T-cell (primary cell): ENCODE measurements around the gene ATG5. TPM values are rescaled to one million over a fixed set of nuclear protein-coding genes. Genes with fewer than 3 reads are reported as not detected.

Experiments used
- ATAC-seq, 4 experiments: fragments of 200-7000 bp in 3 of 4; fragments of 150-1000 bp in 1 of 4; cut with Tn5 transposase; replicated peaks in 1 of 4; 1 replicate in 3 of 4; 2 replicates in 1 of 4; pipeline ENCODE4 v1.10.0; 2021; ENCODE audit warnings: moderate library complexity in 3 of 4, mild to moderate bottlenecking in 2 of 4, moderate number of reproducible peaks in 1 of 4
- CTCF ChIA-PET, 2 donors: fragments of 300-600 bp; sonication (Branson Sonifier 250); formaldehyde crosslinking; loops; one replicate each; lab custom pipeline; 2022; ENCODE audit warnings: antibody characterized with exemption in 2 of 2; lab: Charles Lee
- POLR2A ChIA-PET, 2 donors: fragments of 300-600 bp; sonication (Branson Sonifier 250); formaldehyde crosslinking; loops; one replicate each; lab custom pipeline; 2022; ENCODE audit warnings: antibody characterized with exemption in 2 of 2; lab: Charles Lee
- DNase-seq, 35 experiments: peaks; one replicate each; pipeline versions ENCODE4 v3.0.0 to v3.0.0-alpha.2; 2013 to 2023
- H3K27ac ChIP-seq: one replicate; pipeline ENCODE4 v1.5.1; 2013; ENCODE audit warnings: low read length
- H3K27me3 ChIP-seq, 2 experiments: replicated peaks in 1 of 2; 1 replicate in 1 of 2; 2 replicates in 1 of 2; pipeline versions ENCODE4 v1.6.1 to v1.7.0; 2013; ENCODE audit warnings: low read length in 1 of 2, mixed read lengths in 1 of 2; ENCODE audit not compliant: control insufficient read depth in 2 of 2, insufficient read depth in 2 of 2; ENCODE audit errors: extremely low read depth in 1 of 2
- H3K36me3 ChIP-seq, 2 donors: 1 replicate in 1 of 2; 2 replicates in 1 of 2; pipeline versions ENCODE4 v1.6.1 to v1.7.0; 2013; ENCODE audit warnings: low read length in 1 of 2; ENCODE audit not compliant: control insufficient read depth in 2 of 2, insufficient read depth in 1 of 2; ENCODE audit errors: extremely low read depth in 1 of 2
- H3K4me1 ChIP-seq, 2 experiments: 1 replicate in 1 of 2; 2 replicates in 1 of 2; pipeline versions ENCODE4 v1.6.1 to v1.7.0; 2013; ENCODE audit warnings: low read length in 2 of 2, mixed read lengths in 1 of 2; ENCODE audit not compliant: insufficient read depth in 2 of 2, control insufficient read depth in 1 of 2; ENCODE audit errors: extremely low read depth in 1 of 2
- H3K4me3 ChIP-seq, 2 donors: 1 replicate in 1 of 2; 2 replicates in 1 of 2; pipeline versions ENCODE4 v1.5.1 to v1.7.0; 2013; ENCODE audit warnings: mild to moderate bottlenecking in 2 of 2, low read length in 1 of 2, moderate library complexity in 1 of 2; ENCODE audit not compliant: control insufficient read depth in 1 of 2; ENCODE audit errors: extremely low read depth in 1 of 2
- H3K9me3 ChIP-seq: 2 replicates; pipeline ENCODE4 v1.7.0; 2013
- H3K27ac Mint-ChIP-seq, 2 donors: one replicate each; pipeline ENCODE4 v1.8.0; 2020 to 2021; ENCODE audit warnings: mild to moderate bottlenecking in 2 of 2, mixed read lengths in 2 of 2
- H3K27me3 Mint-ChIP-seq, 2 donors: one replicate each; pipeline ENCODE4 v1.8.0; 2021 to 2022; ENCODE audit warnings: mixed read lengths in 2 of 2
- H3K36me3 Mint-ChIP-seq: one replicate; pipeline ENCODE4 v1.8.0; 2021; ENCODE audit warnings: mixed read lengths
- H3K4me1 Mint-ChIP-seq, 3 donors: one replicate each; pipeline ENCODE4 v1.8.0; 2020 to 2022; ENCODE audit warnings: mixed read lengths in 3 of 3, mild to moderate bottlenecking in 1 of 3
- H3K4me3 Mint-ChIP-seq, 3 donors: one replicate each; pipeline ENCODE4 v1.8.0; 2020 to 2022; ENCODE audit warnings: mild to moderate bottlenecking in 3 of 3, mixed read lengths in 3 of 3, moderate library complexity in 3 of 3
- H3K9me3 Mint-ChIP-seq, 3 donors: one replicate each; pipeline ENCODE4 v1.8.0; 2020 to 2022; ENCODE audit warnings: mixed read lengths in 3 of 3
- WGBS: methylation state at CpG from one replicate; pipeline ENCODE4 v1.1.5; 2013; ENCODE audit warnings: missing lambda C conversion rate; ENCODE audit not compliant: insufficient coverage; 5-methylcytosine and 5-hydroxymethylcytosine counted together
- total RNA-seq, 35 experiments: library from RNA in 6 of 35; stranded (reverse) in 6 of 35; fragments of 120-200 nt in 1 of 35; gene quantifications; one replicate each; pipeline versions ENCODE4 v1.2.1 to v1.2.4 and lab custom pipeline; 2013 to 2026

ATG5 gene
- total RNA-seq (10 to 100 TPM; 20.4 to 28.7 (median 23.7) TPM), total RNA-seq (lab: John Stamatoyannopoulos, UW) (33.7 to 64.6 (median 50.7) reads per million in 29 experiments)
- 48.1 TPM for total RNA-seq (2013)

- peak within 1 kb of the TSS; percentile 84 for H3K27ac ChIP-seq
- 2% methylated on average over 45 of the region's 56 CpGs for WGBS
- H3K9me3 ChIP-seq: no peaks in the 10 kb centered on the region
- POLR2A ChIA-PET: interaction anchor here in 1 of 2 donors (0.7 kb wide), 1 partner anchor 1134 kb away, joined by 3 read pairs; the partner anchor contains the start of gene PDSS2
- DNase-seq: peak; percentile 99 to 100 (median 100)
- no peaks in the 10 kb centered on the region for H3K36me3 ChIP-seq
- H3K27me3 ChIP-seq: peaks cover 0 to under 1% of the 10 kb centered on the region in 2 experiments
- peaks cover 15 to 25% of the 10 kb centered on the region in 2 experiments for H3K4me1 ChIP-seq
- Mint-ChIP-seq H3K27ac (peak within 1 kb of the TSS; percentile 94 to 96), H3K27me3 (peaks cover 16 to 19% of the 10 kb centered on the region in 2 donors), H3K36me3 (peaks cover 3% of the 10 kb centered on the region), H3K4me1 (peaks cover 42 to 53% (median 51%) of the 10 kb centered on the region in 3 donors), H3K4me3 (peak within 1 kb of the TSS; percentile 97 to 100 (median 99)), H3K9me3 (no peaks in the 10 kb centered on the region)
- CTCF ChIA-PET: interaction anchor here (0.5 to 1.7 kb wide), 9 partner anchors 10 to 923 kb away, joined by 3 to 16 read pairs (median 4); partner anchors contain the start of gene PREP (in 1 of the 2)
- H3K4me3 ChIP-seq: peak within 1 kb of the TSS; percentile 82 to 84
- peak; percentile 93 to 95 (median 94) for ATAC-seq
Observed at GRCh38 chr6:106325336-106326178, at the start of gene ATG5. ATG5 (minus strand) TSS chr6:106325760; CDS start chr6:106316208, 9,552 bp downstream.

- Histone ChIP-seq H3K9me3 (no peaks in the 10 kb centered on the region), H3K27me3 (peaks cover 0 to under 1% of the 10 kb centered on the region in 2 experiments), H3K4me3 (no peak overlapping the region), H3K27ac (no peak overlapping the region), H3K36me3 (no peaks in the 10 kb centered on the region), H3K4me1 (no peaks in the 10 kb centered on the region)
- H3K4me1 Mint-ChIP-seq: no peaks in the 10 kb centered on the region
- no CpG with 5 or more reads among the region's 1 CpG for WGBS
- ChIA-PET POLR2A (no interaction called here), CTCF (interaction anchor here in 1 of 2 donors (0.6 kb wide), 1 partner anchor 132 kb away, joined by 7 read pairs; no protein-coding TSS in a partner anchor)
- DNase-seq (no peak), ATAC-seq (no peak)
- H3K9me3 Mint-ChIP-seq: no peaks in the 10 kb centered on the region
- H3K36me3 Mint-ChIP-seq: no peaks in the 10 kb centered on the region
- H3K27me3 Mint-ChIP-seq: peaks cover 8 to 11% of the 10 kb centered on the region in 2 donors
- no peak overlapping the region for H3K27ac Mint-ChIP-seq
- no peak overlapping the region for H3K4me3 Mint-ChIP-seq
Observed at GRCh38 chr6:106373502-106374239, 48.1 kb upstream of the ATG5 start.

- Histone ChIP-seq H3K36me3 (no peaks in the 10 kb centered on the region), H3K4me1 (no peaks in the 10 kb centered on the region), H3K4me3 (no peak overlapping the region), H3K9me3 (no peaks in the 10 kb centered on the region), H3K27ac (no peak overlapping the region), H3K27me3 (no peaks in the 10 kb centered on the region)
- H3K4me1 Mint-ChIP-seq: no peaks in the 10 kb centered on the region
- H3K4me3 Mint-ChIP-seq: no peak overlapping the region
- ChIA-PET POLR2A (no interaction called here), CTCF (interaction anchor here in 1 of 2 donors (1.1 kb wide), 1 partner anchor 12 kb away, joined by 4 read pairs; the partner anchor contains the start of gene CRYBG1)
- H3K9me3 Mint-ChIP-seq: no peaks in the 10 kb centered on the region
- peaks cover 3 to 6% of the 10 kb centered on the region in 2 donors for H3K27me3 Mint-ChIP-seq
- no peak for ATAC-seq
- DNase-seq: no peak
- no peaks in the 10 kb centered on the region for H3K36me3 Mint-ChIP-seq
- no peak overlapping the region for H3K27ac Mint-ChIP-seq
- WGBS: no CpG with 5 or more reads among the region's 4 CpGs
Observed at GRCh38 chr6:106372838-106373501, 47.4 kb upstream of the ATG5 start.

- Histone ChIP-seq H3K27ac (no peak overlapping the region), H3K27me3 (no peaks in the 10 kb centered on the region), H3K36me3 (no peaks in the 10 kb centered on the region), H3K9me3 (no peaks in the 10 kb centered on the region), H3K4me3 (no peak overlapping the region), H3K4me1 (no peaks in the 10 kb centered on the region)
- ATAC-seq (no peak), DNase-seq (no peak)
- Mint-ChIP-seq H3K4me1 (no peaks in the 10 kb centered on the region), H3K4me3 (no peak overlapping the region), H3K27ac (no peak overlapping the region), H3K27me3 (peaks cover 0 to 5% of the 10 kb centered on the region in 2 donors), H3K36me3 (no peaks in the 10 kb centered on the region), H3K9me3 (no peaks in the 10 kb centered on the region)
- ChIA-PET CTCF (no interaction called here), POLR2A (no interaction called here)
- no CpG with 5 or more reads among the region's 1 CpG for WGBS
Observed at GRCh38 chr6:106370639-106371038, 45.1 kb upstream of the ATG5 start.

- Mint-ChIP-seq H3K27me3 (peaks cover 0 to 4% of the 10 kb centered on the region in 2 donors), H3K4me1 (no peaks in the 10 kb centered on the region), H3K4me3 (no peak overlapping the region), H3K27ac (no peak overlapping the region), H3K9me3 (no peaks in the 10 kb centered on the region), H3K36me3 (no peaks in the 10 kb centered on the region)
- ATAC-seq (no peak), DNase-seq (no peak)
- ChIA-PET POLR2A (no interaction called here), CTCF (interaction anchor here in 1 of 2 donors (1.0 to 1.2 kb wide), 2 partner anchors 10 to 47 kb away, joined by 3 to 6 read pairs; no protein-coding TSS in a partner anchor)
- H3K27me3 ChIP-seq: no peaks in the 10 kb centered on the region
- no peak overlapping the region for H3K4me3 ChIP-seq
- WGBS: no CpG with 5 or more reads among the region's 2 CpGs
- H3K9me3 ChIP-seq: no peaks in the 10 kb centered on the region
- H3K4me1 ChIP-seq: no peaks in the 10 kb centered on the region
- H3K27ac ChIP-seq: no peak overlapping the region
- no peaks in the 10 kb centered on the region for H3K36me3 ChIP-seq
Observed at GRCh38 chr6:106369739-106370138, 44.2 kb upstream of the ATG5 start.
